Fibroblast of skin of scalp (primary cell): ENCODE results near the gene GDF9. TPM values are rescaled to one million over a fixed set of nuclear protein-coding genes. Genes with fewer than 3 reads are reported as not detected.

Experiments
- DNase-seq: peaks from one replicate; pipeline ENCODE4 v3.0.0-alpha.2; 2013
- polyA plus RNA-seq, 2 experiments: library from polyadenylated mRNA; unstranded; fragments of 120-200 nt; gene quantifications; one replicate each; pipeline ENCODE4 v1.2.1, GENCODE V29; 2013; ENCODE audit not compliant: insufficient read length in 2 of 2

GDF9 gene, protein sequence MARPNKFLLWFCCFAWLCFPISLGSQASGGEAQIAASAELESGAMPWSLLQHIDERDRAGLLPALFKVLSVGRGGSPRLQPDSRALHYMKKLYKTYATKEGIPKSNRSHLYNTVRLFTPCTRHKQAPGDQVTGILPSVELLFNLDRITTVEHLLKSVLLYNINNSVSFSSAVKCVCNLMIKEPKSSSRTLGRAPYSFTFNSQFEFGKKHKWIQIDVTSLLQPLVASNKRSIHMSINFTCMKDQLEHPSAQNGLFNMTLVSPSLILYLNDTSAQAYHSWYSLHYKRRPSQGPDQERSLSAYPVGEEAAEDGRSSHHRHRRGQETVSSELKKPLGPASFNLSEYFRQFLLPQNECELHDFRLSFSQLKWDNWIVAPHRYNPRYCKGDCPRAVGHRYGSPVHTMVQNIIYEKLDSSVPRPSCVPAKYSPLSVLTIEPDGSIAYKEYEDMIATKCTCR
- 0.14 TPM for polyA plus RNA-seq (2013, experiment 1 of 2; ENCODE audit: insufficient read length)
- polyA plus RNA-seq (2013, experiment 2 of 2; ENCODE audit: insufficient read length) = 0.18 TPM

DNA sequence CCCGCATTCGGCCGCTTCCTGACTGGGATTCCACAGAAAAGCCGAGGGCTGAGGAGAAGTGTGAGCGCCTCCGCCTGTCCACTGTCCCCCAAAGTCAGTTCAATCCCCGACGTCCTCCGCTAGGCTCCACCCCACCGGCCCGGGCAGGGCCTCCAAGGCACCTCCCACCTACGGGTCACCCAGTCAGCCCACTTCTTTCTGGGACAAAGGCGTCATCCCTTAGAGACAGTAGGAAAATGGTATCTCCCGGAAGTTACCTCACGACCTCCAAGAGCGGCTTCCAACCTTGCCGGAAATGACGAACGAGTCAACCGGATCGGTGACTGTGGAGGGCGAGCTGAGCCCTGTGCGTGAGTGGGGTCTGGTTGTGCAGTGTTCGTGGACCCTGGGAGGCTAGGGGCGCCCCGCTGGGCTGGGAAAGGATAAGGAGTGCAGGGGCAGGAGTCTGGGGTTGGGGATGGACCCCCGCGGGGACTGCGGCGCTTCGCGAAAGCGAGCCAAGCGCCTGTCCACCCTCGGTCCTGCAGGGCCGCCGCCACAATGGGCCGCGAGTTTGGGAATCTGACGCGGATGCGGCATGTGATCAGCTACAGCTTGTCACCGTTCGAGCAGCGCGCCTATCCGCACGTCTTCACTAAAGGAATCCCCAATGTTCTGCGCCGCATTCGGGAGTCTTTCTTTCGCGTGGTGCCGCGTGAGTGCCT is at the start of gene GDF9, which contains the start of gene UQCRQ:
Gene GDF9 (minus strand): TSS at position 128 of the 704 bp plus-strand sequence. CDS start 1,936 bp downstream, outside the sequence.
Gene UQCRQ (plus strand): TSS at position 301 of the 704 bp plus-strand sequence. CDS start 240 bp downstream, at position 541.
- peak; percentile 100 for DNase-seq

DNA sequence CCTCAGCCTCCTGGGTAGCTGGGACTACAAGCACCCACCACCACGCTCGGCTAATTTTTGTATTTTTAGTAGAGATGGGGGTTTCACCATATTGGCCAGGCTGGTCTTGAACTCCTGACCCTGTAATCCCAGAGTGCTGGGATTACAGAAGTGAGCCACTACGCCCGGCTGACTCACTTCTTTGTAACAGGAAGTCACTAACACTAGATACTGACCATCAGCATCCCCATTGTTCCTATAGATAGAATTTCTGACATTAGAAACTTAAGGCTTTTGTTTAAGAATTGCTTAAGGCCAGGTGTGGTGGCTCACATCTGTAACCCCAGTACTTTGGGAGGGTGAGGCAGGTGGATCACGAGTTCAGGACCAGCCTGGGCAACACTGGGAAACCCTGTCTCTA is 49.4 kb upstream of the GDF9 start:
- DNase-seq = no peak

GRCh38 chr5:132909702-132910101 is 43.4 kb upstream of the GDF9 start:
- no peak for DNase-seq

DNA sequence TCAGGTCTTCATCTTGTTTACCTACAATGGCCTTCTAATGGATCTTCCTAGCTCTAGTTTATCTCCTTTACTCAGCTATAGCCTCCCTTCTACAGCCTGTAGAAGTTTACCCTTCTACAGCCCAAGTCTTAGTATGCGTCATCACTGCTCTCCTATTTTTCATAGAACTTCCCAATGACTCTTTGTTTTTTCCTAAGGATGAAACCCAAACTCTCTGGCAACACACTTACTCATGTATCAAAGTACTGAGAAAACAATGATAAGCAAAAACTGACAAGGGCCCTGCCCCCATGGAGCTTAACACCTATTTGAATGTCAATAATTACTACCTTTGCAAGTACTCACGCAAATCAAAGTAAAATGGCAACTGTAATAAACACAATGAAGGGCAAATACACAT is 40.9 kb upstream of the GDF9 start:
- no peak for DNase-seq

GRCh38 chr5:132905938-132906337 is 39.7 kb upstream of the GDF9 start:
- peak; percentile 1 for DNase-seq

GRCh38 chr5:132901730-132902129 is 35.5 kb upstream of the GDF9 start:
- peak; percentile 29 for DNase-seq

GRCh38 chr5:132901036-132901435 is 34.8 kb upstream of the GDF9 start:
- no peak for DNase-seq

GRCh38 chr5:132898094-132898493 is 31.8 kb upstream of the GDF9 start:
- no peak for DNase-seq

DNA sequence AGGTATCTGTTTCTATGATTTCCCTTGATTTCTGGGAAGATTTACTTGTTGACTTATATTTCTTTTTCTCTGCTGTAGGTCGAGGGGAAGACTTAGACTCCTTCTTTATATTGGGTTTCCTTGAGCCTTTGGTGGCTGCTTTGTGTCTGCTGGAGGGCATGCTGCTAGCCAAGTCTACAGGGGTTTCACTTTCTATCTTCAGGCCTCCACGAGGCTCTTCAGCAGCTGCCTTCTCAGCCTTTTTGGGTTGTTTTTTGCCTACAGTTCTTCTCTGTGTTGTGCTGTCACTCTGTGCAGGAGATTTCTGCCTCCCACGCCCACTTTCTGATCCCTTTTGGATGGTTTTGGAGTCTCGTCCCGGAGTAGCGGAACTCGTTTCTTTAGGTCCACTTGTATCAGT is 30.4 kb upstream of the GDF9 start:
- DNase-seq = no peak

GRCh38 chr5:132895719-132896305 is 29.5 kb upstream of the GDF9 start:
- no peak for DNase-seq

GRCh38 chr5:132890817-132891216 is 24.5 kb upstream of the GDF9 start:
- DNase-seq = no peak

DNA sequence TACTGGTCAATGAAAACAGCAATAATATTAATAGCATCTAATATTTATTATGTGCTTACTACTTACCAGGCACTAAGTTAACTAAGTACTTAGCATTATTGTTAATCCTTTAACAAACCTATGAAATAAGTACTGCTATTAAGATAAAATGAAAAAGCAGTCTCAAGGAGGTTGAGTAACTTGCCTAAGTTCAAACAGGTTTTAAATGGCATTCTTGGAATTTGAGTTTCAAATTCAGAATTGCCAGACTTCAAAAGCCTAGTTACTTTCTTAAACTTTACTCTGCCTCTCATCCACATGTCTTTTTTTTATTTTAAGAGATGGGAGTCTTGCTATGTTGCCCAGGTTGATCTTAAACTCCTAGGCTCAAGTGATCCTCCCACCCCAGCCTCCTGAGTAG is 23.2 kb upstream of the GDF9 start:
- DNase-seq = no peak

DNA sequence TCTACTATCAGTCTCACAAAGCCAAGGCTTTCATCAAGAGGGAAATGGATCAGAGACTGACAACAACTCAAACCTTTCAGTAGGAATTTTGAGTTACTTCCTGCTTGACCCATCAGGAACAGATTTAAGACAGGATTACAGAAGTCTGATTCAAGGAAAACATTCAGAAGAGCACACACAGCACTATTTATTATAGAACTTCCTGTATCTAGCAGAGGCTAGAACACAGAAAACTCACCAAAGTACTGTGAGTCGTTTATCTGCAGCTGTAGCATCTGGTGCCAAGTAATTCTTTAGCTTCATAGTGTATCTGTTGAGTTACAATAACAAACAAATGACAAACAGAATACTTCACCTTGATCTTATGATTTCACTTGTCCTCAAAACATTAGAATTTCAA is 21.0 kb upstream of the GDF9 start:
- DNase-seq = no peak

- DNase-seq = no peak
Measured at GRCh38 chr5:132886064-132886823, 20.0 kb upstream of the GDF9 start.

DNA sequence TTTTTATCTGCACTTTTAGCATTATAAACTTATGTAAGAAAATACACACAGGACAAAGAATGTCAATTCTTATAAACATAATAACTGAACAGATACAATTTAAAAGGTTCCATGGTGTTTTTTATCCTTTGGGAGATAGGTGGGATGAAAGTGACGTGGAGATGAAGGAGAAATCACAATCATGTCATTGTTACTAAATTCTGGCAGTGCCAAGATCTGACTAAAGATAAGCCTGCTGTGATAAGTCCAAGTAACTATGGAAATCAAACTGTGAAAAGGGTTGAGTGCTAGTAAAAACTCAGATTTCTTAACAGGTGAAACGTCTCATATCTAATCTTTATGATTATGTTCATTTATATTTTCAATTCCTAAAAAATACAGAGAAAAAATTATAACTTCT is 18.3 kb upstream of the GDF9 start:
- no peak for DNase-seq

DNA sequence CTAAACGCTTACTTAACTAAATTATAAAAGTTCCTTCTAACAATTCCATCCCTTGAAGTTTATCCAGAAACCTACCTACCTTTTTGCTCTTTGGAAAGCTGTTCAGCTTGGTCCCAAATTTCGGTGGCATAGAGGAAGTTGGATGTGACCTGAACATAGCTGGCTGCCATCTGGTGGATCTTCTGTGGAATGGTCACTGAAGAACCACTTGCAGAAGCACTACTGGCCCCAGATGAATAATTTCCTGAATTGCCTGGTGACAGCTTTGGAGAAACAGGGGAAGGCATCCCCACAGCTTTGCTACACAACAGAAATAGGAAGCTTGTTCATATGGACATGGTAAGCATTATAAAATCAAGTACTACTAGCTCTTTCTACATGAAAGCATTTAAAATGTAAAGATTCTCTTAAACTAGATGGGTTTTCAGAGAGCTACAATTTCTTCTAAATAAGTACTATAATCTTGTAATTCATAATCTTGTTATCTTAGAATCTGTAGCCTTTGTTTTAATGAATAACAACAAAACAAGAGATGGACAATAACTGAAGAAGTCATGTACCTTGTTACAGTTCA is 17.1 kb upstream of the GDF9 start:
- DNase-seq = peak; percentile 67

- DNase-seq = peak; percentile 17
Measured at GRCh38 chr5:132877938-132878337, 11.7 kb upstream of the GDF9 start.

GRCh38 chr5:132877466-132877865 is 11.2 kb upstream of the GDF9 start:
- no peak for DNase-seq

GRCh38 chr5:132876020-132876759 is 9.9 kb upstream of the GDF9 start:
- peak; percentile 23 for DNase-seq

DNA sequence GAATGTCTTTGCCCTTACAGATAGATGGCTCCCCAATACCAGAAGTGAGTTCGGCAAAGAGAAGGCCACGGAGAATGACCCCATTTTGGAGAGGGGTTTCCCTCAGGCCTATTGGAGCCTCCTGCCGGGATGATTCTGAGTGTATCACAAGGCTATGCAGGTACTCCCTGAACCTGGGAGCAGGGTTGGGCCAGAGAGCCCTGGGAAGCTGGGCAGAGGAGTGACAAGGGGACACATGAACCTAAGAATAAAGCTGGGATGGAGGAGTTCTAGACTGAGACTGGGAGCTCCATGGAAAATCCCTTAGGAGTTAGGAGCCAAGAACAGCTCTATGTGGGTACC is 7.6 kb upstream of the GDF9 start:
- no peak for DNase-seq
